Body of pancreas (tissue), 4 donors: ENCODE measurements around the gene NME2.

ENCODE experiments used
- POLR2A ChIP-seq, 3 donors: fragments of 450-650 bp; IDR thresholded peaks; one replicate each; pipeline ENCODE4 v1.6.1; 2016; ENCODE audit warnings: antibody characterized with exemption in 3 of 3, mild to moderate bottlenecking in 2 of 3
- TF ChIP-seq, protein P1 (sequence below), 7 experiments: fragments of 450-650 bp in 4 of 7; fragments of 200-600 bp in 3 of 7; sonication (generic) in 3 of 7; IDR thresholded peaks; one replicate each; pipeline ENCODE4 v1.5.1; 2016 to 2019; ENCODE audit warnings: antibody characterized with exemption in 7 of 7

DNA sequence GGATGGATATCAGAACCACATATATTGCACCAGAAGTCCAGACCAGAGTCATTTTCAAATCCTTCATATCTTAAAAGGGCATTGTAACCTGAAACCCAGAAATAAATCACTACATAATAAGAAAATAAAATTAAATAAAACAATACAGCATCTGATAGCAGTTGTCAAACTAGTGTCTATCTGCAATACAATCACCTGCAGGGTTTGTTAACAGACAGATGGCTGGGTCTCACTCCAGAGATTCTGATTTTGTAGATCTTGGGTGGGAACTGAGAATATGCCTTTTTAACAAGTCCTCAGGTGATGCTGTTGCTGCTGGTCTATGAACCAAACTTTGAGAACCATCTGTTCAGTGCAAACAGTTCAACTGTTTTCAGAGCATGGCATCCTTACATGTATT lies 37.6 kb downstream of the NME2 start:
- TF ChIP-seq, protein P1, sequence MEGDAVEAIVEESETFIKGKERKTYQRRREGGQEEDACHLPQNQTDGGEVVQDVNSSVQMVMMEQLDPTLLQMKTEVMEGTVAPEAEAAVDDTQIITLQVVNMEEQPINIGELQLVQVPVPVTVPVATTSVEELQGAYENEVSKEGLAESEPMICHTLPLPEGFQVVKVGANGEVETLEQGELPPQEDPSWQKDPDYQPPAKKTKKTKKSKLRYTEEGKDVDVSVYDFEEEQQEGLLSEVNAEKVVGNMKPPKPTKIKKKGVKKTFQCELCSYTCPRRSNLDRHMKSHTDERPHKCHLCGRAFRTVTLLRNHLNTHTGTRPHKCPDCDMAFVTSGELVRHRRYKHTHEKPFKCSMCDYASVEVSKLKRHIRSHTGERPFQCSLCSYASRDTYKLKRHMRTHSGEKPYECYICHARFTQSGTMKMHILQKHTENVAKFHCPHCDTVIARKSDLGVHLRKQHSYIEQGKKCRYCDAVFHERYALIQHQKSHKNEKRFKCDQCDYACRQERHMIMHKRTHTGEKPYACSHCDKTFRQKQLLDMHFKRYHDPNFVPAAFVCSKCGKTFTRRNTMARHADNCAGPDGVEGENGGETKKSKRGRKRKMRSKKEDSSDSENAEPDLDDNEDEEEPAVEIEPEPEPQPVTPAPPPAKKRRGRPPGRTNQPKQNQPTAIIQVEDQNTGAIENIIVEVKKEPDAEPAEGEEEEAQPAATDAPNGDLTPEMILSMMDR (IDR thresholded peaks at IDR 0.05) = no peak
- no peak for TF ChIP-seq POLR2A (IDR thresholded peaks at IDR 0.05)
